Measurements from ENCODE around the gene DISP2.

DISP2 gene

DNA sequence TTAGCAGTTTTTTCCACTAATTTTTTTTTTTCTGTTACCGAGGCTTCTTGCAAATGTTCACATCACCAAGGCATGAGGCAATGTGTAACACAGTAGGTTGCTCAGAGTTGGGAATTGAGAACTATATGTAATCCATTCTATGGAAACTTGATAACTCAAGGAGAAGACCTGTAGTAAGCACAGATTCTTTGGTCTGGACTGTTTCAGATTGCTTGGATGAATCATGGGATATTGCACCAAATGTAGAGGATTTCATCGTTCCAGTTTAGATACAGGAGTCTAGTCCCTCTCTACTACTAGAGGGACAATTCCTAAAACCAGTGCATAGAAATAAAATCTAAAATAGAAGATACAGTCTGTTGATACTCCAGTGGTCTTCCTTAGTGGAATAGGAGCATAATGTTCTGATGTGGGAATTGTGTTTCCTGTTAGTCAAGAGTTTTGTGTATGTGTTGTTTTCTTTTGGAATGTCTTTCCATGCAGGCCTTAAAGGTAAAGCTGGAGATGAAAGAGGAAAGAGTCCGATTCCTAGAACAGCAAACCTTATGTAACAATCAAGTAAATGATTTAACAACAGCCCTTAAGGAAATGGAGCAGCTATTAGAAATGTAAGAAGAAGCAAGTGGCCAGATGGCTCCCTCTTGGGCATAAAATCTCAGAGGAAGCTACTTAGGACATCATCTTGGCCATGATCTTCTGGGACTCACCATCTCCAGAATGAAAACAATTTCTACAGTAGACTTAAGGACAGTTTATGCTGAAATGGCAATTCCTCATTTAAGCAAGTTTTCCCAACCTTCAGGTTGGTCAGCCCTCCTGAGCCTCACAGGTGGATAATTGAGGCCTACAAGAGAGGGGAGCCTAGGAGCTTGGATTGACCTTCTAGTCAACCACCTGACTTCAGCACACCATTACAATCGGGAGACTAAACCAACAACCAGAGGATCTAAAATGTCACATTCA is 35.2 kb downstream of the DISP2 start:
- no peak for DNase-seq (ENCODE audit: low spot score in 2 of 2)
- H3K36me3 ChIP-seq (replicated peaks): peaks cover 68% of the 10 kb centered on the region
- in situ Hi-C loops (cut with MboI; ENCODE audit: low sequenced_read_pairs): no loop called here
- no peaks in the 10 kb centered on the region for H3K4me1 ChIP-seq
- H3K9me3 ChIP-seq: no peaks in the 10 kb centered on the region
- H3K4me3 ChIP-seq: no peak overlapping the region
- H3K27me3 ChIP-seq (ENCODE audit: low read depth): no peaks in the 10 kb centered on the region

DNA sequence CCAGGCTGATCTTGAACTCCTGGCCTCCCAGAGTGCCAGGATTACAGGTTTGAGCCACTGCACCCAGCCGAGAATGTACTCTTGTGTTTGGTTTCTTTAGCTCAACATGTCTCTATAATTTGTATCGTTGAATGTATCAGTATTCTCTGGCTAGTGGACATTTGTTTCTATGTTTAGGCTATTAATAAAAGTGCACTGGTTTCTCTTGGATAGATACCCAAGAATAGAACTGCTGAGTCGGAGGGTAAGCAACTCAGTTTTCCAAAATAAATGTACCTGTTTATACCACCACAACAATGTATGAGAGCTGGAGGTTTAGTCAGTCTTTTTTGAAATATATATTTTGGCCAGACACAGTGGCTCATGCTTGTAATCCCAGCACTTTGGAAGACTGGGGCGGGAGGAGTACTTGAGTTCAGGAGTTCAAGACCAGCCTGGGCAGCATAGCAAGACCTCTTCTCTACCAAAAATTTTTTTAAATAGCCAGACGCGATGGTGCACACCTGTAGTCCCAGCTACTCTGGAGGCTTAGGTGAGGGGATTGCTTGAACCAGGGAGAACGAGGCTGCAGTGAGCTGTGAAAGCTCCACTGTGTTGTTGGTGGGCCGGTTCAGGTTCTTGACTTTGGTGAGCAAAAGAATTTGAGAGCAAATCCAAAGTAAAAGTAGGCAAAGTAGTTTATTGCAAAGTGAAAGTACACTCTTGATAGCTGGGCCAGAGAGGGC is 39.8 kb downstream of the DISP2 start:
- H3K4me1 ChIP-seq: no peaks in the 10 kb centered on the region
- H3K4me3 ChIP-seq: no peak overlapping the region
- in situ Hi-C loops (cut with MboI; ENCODE audit: low sequenced_read_pairs): no loop called here

DNA sequence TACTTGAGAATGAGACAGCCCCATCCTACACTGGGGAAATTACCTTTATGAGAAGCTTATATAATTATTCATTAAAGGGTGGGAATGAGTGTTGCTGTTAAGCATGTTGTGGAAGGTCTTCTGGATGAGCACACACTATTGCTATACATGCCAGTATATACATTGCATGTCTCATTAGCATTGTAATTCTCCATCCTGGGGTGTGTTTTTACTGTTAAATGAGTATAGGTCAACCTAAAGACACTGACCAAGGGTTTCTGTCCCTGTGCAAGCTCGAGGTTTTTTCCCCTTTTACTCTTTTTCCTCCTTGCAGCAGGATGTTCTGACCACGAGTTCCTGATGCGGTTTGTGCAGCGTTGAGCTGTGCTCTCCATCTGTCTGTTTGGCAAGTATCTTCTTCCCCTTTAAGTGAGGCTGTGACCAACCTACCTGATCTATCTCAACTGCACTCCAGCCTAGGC is 40.4 kb downstream of the DISP2 start:
- DNase-seq (ENCODE audit: low spot score in 2 of 2): no peak
- H3K4me1 ChIP-seq: no peaks in the 10 kb centered on the region
- H3K36me3 ChIP-seq (replicated peaks): peaks cover 16% of the 10 kb centered on the region
- in situ Hi-C loops (cut with MboI; ENCODE audit: low sequenced_read_pairs): no loop called here
- H3K4me3 ChIP-seq: no peak overlapping the region
- no peaks in the 10 kb centered on the region for H3K27me3 ChIP-seq (ENCODE audit: low read depth)
- H3K9me3 ChIP-seq: no peaks in the 10 kb centered on the region

More for the DNA sequence above, 39.8 kb downstream of the DISP2 start:
- Histone ChIP-seq H3K9me3 (no peaks in the 10 kb centered on the region), H3K36me3 (replicated peaks) (peaks cover 22% of the 10 kb centered on the region), H3K27me3 (ENCODE audit: low read depth) (no peaks in the 10 kb centered on the region)
- DNase-seq (ENCODE audit: low spot score in 2 of 2): no peak

DNA sequence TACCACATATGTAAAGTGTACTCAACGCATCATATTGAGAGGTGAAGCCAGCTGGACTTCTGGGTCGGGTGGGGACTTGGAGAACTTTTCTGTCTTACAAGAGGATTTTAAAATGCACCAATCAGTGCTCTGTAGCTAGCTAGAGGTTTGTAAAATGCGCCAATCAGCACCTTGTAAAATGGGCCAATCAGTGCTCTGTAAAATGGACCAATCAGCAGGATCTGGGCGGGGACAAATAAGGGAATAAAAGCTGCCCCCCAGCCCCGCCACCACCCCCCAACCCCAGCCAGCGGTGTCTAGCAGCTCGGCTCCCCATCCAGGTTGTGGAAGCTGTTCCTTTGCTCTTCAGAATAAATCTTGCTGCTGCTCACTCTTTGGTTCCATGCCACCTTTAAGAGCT is 41.4 kb downstream of the DISP2 start:
- in situ Hi-C loops (cut with MboI; ENCODE audit: low sequenced_read_pairs): no loop called here
- Histone ChIP-seq H3K36me3 (replicated peaks) (peaks cover 8% of the 10 kb centered on the region), H3K4me3 (no peak overlapping the region), H3K9me3 (no peaks in the 10 kb centered on the region), H3K27me3 (ENCODE audit: low read depth) (no peaks in the 10 kb centered on the region), H3K4me1 (no peaks in the 10 kb centered on the region)
- no peak for DNase-seq (ENCODE audit: low spot score in 2 of 2)

DNA sequence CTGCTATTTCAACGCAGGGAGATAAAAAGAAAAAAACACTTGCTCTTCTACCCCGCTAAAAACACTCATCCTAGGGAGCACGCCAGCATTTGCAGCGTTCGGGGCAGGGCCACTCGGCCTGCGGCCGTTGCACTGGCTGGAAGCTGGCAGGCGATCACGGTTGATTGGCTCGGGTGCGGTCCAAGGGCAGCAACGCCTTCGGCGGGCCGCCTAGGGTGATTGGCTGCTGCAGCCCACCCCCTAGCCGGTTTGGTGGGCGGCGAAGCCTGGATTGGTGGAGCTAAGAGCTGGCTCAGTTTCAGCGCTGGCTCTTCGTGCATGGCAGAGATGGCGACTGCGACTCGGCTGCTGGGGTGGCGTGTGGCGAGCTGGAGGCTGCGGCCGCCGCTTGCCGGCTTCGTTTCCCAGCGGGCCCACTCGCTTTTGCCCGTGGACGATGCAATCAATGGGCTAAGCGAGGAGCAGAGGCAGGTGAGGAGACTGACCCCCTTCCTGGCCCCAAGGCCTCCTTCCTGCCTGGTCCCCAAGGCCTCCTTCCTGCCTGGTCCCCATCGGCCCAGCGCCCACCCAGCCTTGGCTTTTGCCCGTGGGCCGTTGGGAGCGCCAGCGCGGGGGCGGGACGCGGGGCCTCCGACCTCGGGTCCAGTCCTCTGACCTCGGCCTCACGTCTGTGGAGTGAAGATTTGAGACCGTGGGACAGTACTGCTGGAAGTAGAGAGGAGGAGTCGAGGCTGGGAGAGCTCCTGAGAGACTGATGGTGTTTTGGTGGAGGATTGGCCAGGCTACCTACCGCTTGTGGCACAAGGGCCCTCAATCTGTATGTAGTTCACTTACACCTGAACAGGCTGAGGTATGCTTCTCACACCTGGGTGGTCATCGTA is 47.7 kb downstream of the DISP2 start, which contains the start of gene IVD:
TSS of gene IVD (plus strand) at position 295 of the 881 bp plus-strand sequence. CDS start at position 328, 33 bp downstream.
- H3K9me3 ChIP-seq: no peaks in the 10 kb centered on the region
- peaks cover 26% of the 10 kb centered on the region for H3K36me3 ChIP-seq (replicated peaks)
- H3K4me1 ChIP-seq: peaks cover 7% of the 10 kb centered on the region
- H3K27me3 ChIP-seq (ENCODE audit: low read depth): no peaks in the 10 kb centered on the region
- DNase-seq (ENCODE audit: low spot score in 2 of 2): peak; percentile 94 to 96
- H3K4me3 ChIP-seq: peak within 1 kb of the TSS; percentile 78
- in situ Hi-C loops (cut with MboI; ENCODE audit: low sequenced_read_pairs): no loop called here

DNA sequence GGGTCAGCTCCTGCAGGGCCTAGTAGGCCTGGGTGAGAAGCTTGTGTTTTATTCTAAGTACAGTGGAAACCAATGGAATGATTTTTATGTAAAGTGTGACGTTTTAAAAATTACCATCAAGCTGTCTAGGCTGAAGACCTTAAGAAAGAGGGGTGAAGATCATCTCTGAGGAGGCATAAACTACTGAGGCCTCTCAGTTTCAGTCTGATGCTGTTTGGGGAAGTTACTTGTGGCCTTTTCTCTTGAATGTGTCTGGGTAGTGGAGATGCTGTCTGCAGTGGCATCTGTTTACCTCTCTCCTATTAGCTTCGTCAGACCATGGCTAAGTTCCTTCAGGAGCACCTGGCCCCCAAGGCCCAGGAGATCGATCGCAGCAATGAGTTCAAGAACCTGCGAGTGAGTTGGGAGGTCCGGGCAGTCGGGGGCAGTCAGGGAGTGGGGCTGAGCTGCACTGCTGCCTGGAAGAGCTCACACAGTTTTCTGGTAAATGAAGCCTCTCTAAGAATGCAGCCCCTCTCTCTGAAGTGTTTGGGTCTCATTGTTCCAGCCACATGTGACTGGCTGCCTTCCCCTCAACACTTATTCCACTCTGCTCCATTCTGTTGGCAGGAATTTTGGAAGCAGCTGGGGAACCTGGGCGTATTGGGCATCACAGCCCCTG is 49.4 kb downstream of the DISP2 start:
- H3K4me3 ChIP-seq: peak overlapping the region; percentile 78; the same call in 1 of the 2 replicates
- peaks cover 41% of the 10 kb centered on the region for H3K36me3 ChIP-seq (replicated peaks)
- no peaks in the 10 kb centered on the region for H3K9me3 ChIP-seq
- peaks cover 7% of the 10 kb centered on the region for H3K4me1 ChIP-seq
- no peak for DNase-seq (ENCODE audit: low spot score in 2 of 2)
- no peaks in the 10 kb centered on the region for H3K27me3 ChIP-seq (ENCODE audit: low read depth)
- in situ Hi-C loops (cut with MboI; ENCODE audit: low sequenced_read_pairs): no loop called here

DNA sequence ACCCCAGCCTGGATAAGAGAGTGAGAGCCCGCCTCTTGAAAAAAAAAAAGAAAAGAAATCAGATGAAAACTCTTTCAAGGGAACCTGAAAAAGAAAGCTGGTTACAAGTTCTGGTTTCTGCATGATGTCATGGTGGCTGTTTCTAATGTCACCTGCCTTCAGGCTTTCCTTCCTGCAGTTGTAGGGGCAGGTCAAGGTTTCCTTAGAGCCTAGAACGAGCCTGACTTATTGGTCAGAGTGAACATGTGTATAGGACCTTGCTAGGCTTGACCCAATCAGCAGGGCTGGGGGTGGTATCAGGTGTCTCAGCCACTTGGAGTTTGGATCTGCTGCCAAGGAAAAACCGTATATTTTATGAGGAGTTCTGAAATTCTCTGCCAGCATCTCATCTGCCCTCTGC is 51.3 kb downstream of the DISP2 start:
- H3K9me3 ChIP-seq: no peaks in the 10 kb centered on the region
- H3K36me3 ChIP-seq (replicated peaks): peaks cover 60% of the 10 kb centered on the region
- H3K4me3 ChIP-seq: no peak overlapping the region
- DNase-seq (ENCODE audit: low spot score in 2 of 2): no peak
- in situ Hi-C loops (cut with MboI; ENCODE audit: low sequenced_read_pairs): no loop called here
- H3K27me3 ChIP-seq (ENCODE audit: low read depth): no peaks in the 10 kb centered on the region
- H3K4me1 ChIP-seq: peaks cover 7% of the 10 kb centered on the region

DNA sequence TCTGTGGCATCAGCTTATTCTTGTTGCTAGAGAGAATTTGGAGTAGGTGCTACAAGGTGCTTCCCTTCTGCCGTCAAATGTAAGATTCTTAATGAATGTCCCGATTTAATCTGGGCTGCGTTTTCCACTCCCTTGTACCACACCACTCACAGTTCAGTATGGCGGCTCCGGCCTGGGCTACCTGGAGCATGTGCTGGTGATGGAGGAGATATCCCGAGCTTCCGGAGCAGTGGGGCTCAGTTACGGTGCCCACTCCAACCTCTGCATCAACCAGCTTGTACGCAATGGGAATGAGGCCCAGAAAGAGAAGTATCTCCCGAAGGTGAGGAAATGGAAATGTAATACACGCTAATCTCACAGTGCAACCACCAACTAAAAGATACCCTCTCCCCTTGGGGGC is 52.5 kb downstream of the DISP2 start:
- Histone ChIP-seq H3K9me3 (no peaks in the 10 kb centered on the region), H3K36me3 (replicated peaks) (peaks cover 71% of the 10 kb centered on the region), H3K4me3 (no peak overlapping the region), H3K27me3 (ENCODE audit: low read depth) (no peaks in the 10 kb centered on the region), H3K4me1 (peaks cover 4% of the 10 kb centered on the region)
- DNase-seq (ENCODE audit: low spot score in 2 of 2): no peak
- in situ Hi-C loops (cut with MboI; ENCODE audit: low sequenced_read_pairs): no loop called here

DNA sequence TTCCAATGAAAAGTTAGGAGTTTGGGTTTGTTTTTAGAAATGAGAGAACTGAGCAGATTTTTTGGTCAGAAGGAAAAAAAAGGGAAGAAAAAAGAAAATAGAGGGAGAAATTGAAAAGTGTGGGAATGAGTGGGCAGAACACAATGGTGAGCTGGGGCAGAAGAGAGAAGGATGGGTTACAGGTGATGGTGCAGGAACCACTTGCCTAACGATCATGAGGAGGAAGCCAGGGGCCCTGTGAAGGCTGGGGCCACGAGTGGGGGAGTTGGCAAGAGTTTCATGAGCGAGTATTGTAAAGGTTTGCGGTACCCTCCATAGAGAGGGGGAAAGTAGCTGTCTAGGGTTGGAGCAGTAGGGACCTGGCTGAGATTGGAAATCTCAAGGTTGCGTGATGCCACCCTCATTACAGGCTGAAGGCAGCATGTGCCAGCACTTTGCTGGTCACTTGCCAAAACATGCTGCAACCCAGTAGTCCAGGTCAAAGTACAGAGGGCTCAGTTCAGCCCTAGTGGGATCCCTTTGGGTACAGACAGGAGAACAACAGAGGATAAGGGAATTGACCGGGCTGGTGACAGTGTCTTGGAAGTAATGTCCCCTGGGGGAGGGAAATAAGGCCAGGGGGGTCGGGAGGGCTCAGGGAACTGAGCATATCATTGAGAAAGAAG is 54.2 kb downstream of the DISP2 start:
- Histone ChIP-seq H3K4me3 (no peak overlapping the region), H3K9me3 (no peaks in the 10 kb centered on the region), H3K4me1 (no peaks in the 10 kb centered on the region), H3K36me3 (replicated peaks) (peaks cover 81% of the 10 kb centered on the region), H3K27me3 (ENCODE audit: low read depth) (no peaks in the 10 kb centered on the region)
- no peak for DNase-seq (ENCODE audit: low spot score in 2 of 2)
- in situ Hi-C loops (cut with MboI; ENCODE audit: low sequenced_read_pairs): no loop called here

DNA sequence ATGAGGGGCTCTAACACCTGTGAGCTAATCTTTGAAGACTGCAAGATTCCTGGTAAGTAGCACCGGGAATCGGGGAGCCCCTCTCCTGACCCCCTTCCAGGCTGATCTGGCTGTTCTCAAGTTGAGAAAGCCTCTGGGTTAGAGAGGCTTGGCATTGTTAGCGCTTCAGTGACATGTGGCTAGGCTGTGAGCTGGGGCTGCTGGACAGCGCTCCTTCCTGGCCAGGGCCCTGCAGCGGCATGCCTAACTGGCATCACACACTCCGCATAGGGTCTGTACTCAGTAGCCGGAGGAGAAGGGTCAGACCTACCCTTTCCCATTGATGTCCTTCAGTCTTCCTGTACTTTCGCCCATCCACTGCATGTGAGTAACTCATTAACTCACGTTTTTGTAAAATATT is 55.0 kb downstream of the DISP2 start:
- in situ Hi-C loops (cut with MboI; ENCODE audit: low sequenced_read_pairs): no loop called here
- H3K9me3 ChIP-seq: no peaks in the 10 kb centered on the region
- no peaks in the 10 kb centered on the region for H3K4me1 ChIP-seq
- no peak for DNase-seq (ENCODE audit: low spot score in 2 of 2)
- H3K4me3 ChIP-seq: no peak overlapping the region
- H3K27me3 ChIP-seq (ENCODE audit: low read depth): no peaks in the 10 kb centered on the region
- peaks cover 77% of the 10 kb centered on the region for H3K36me3 ChIP-seq (replicated peaks)

DNA sequence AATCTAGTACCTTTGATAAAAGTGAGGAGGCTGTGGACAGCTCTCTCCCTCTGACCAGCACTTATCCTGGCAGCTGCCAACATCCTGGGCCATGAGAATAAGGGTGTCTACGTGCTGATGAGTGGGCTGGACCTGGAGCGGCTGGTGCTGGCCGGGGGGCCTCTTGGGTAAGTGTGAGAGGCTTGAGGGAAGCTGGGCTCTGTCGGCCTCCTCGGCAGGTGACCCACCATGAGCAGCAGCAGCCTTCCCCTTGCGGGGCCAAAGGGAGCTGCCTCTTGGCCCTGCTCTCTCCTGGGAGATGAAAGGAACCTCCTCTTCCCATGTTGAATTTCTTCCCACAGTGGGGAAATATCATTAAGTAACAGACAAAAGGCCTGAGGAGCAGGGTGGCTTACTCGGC is 56.8 kb downstream of the DISP2 start:
- Histone ChIP-seq H3K9me3 (no peaks in the 10 kb centered on the region), H3K36me3 (replicated peaks) (peaks cover 81% of the 10 kb centered on the region), H3K4me3 (no peak overlapping the region), H3K4me1 (no peaks in the 10 kb centered on the region), H3K27me3 (ENCODE audit: low read depth) (no peaks in the 10 kb centered on the region)
- in situ Hi-C loops (cut with MboI; ENCODE audit: low sequenced_read_pairs): no loop called here
- no peak for DNase-seq (ENCODE audit: low spot score in 2 of 2)

DNA sequence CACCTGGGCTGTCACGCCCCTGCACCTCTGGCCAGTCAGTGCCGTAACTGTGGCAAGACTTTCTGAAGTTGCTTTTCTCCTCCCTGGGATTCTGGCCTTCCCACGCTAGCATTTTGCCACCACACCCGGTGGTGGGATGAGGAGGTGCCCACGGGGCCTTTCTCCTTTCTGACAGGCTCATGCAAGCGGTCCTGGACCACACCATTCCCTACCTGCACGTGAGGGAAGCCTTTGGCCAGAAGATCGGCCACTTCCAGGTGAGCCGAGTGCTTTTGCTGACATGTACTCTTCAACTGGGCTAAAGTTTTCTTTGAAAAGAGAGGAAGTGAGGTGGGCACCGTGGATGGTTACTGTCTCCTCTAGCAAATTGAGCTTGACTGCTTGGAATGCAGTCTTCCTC is 57.2 kb downstream of the DISP2 start:
- in situ Hi-C loops (cut with MboI; ENCODE audit: low sequenced_read_pairs): no loop called here
- Histone ChIP-seq H3K9me3 (no peaks in the 10 kb centered on the region), H3K36me3 (replicated peaks) (peaks cover 77% of the 10 kb centered on the region), H3K27me3 (ENCODE audit: low read depth) (no peaks in the 10 kb centered on the region), H3K4me3 (no peak overlapping the region), H3K4me1 (no peaks in the 10 kb centered on the region)
- DNase-seq (ENCODE audit: low spot score in 2 of 2): no peak
